SK-N-SH treated with all-trans-retinoic acid at 6 μM for 48 hours (cell line): ENCODE results near the gene TMEM127.

ENCODE experiments used
- ATAC-seq: fragments of 200-7000 bp; cut with Tn5 transposase; 3 replicates; pipeline ENCODE4 v1.9.1; 2020; ENCODE audit warnings: mild to moderate bottlenecking, moderate library complexity
- ARNTL ChIP-seq: fragments of 450-650 bp; formaldehyde crosslinking; IDR thresholded peaks from 2 replicates; pipeline ENCODE4 v1.5.0; 2020; ENCODE audit warnings: low read depth, mild to moderate bottlenecking, moderate library complexity, borderline replicate concordance
- BACH2 ChIP-seq: fragments of 250-450 bp; sonication (Bioruptor Pico); IDR thresholded peaks from 2 replicates; pipeline ENCODE4 v1.9.0; 2021; ENCODE audit warnings: mild to moderate bottlenecking, borderline replicate concordance
- CSDC2 ChIP-seq: fragments of 250-450 bp; sonication (Bioruptor Pico); IDR thresholded peaks from 2 replicates; pipeline ENCODE4 v1.5.0; 2020; ENCODE audit warnings: mild to moderate bottlenecking, moderate library complexity
- ESRRG ChIP-seq: fragments of 250-450 bp; sonication (Bioruptor Pico); IDR thresholded peaks from 2 replicates; pipeline ENCODE4 v1.6.1; 2021; ENCODE audit warnings: mild to moderate bottlenecking
- ISL1 ChIP-seq: fragments of 250-450 bp; sonication (Bioruptor Pico); IDR thresholded peaks from 2 replicates; pipeline ENCODE4 v2.1.2; 2022; ENCODE audit warnings: mild to moderate bottlenecking, moderate library complexity
- OSR1 ChIP-seq: fragments of 250-450 bp; sonication (Bioruptor Pico); IDR thresholded peaks from 2 replicates; pipeline ENCODE4 v1.8.0; 2022; ENCODE audit warnings: moderate library complexity, mild to moderate bottlenecking, inconsistent platforms
- PPARA ChIP-seq: fragments of 250-450 bp; sonication (Bioruptor Pico); IDR thresholded peaks from 2 replicates; pipeline ENCODE4 v1.5.0; 2020; ENCODE audit warnings: mild to moderate bottlenecking, borderline replicate concordance
- RARB ChIP-seq: fragments of 250-450 bp; sonication (Bioruptor Pico); IDR thresholded peaks from 2 replicates; pipeline ENCODE4 v1.8.0; 2021; ENCODE audit warnings: mild to moderate bottlenecking, moderate library complexity
- SNAI2 ChIP-seq: fragments of 250-450 bp; sonication (Bioruptor Pico); IDR thresholded peaks from 2 replicates; pipeline ENCODE4 v1.5.0; 2020; ENCODE audit warnings: mild to moderate bottlenecking, moderate library complexity
- TCF4 ChIP-seq: fragments of 250-450 bp; sonication (Bioruptor Pico); IDR thresholded peaks from 2 replicates; pipeline ENCODE4 v1.8.0; 2021; ENCODE audit warnings: mild to moderate bottlenecking, moderate library complexity, borderline replicate concordance
- ZC3H10 ChIP-seq: fragments of 250-450 bp; sonication (Bioruptor Pico); IDR thresholded peaks from 2 replicates; pipeline ENCODE4 v1.5.1; 2021; ENCODE audit warnings: mild to moderate bottlenecking, moderate library complexity
- ZFP3 ChIP-seq: fragments of 250-450 bp; sonication (Bioruptor Pico); IDR thresholded peaks from 2 replicates; pipeline ENCODE4 v1.5.0; 2020; ENCODE audit warnings: mild to moderate bottlenecking, moderate library complexity
- ZNF565 ChIP-seq: fragments of 450-650 bp; formaldehyde crosslinking; conservative IDR thresholded peaks from 2 replicates; pipeline ENCODE4 v1.5.0; 2020; ENCODE audit warnings: low read depth, mild to moderate bottlenecking, moderate library complexity
- ZNF70 ChIP-seq: fragments of 450-650 bp; formaldehyde crosslinking; IDR thresholded peaks from 2 replicates; pipeline ENCODE4 v1.5.0; 2020; ENCODE audit warnings: mild to moderate bottlenecking, moderate library complexity
- ZNF8 ChIP-seq: fragments of 450-650 bp; formaldehyde crosslinking; IDR thresholded peaks from 2 replicates; pipeline ENCODE4 v1.5.0; 2020; ENCODE audit warnings: mild to moderate bottlenecking, moderate library complexity
- TF ChIP-seq, protein P1 (sequence below): fragments of 250-450 bp; sonication (Bioruptor Pico); IDR thresholded peaks from 2 replicates; pipeline ENCODE4 v1.8.0; 2021; ENCODE audit warnings: low read depth, mild to moderate bottlenecking, moderate library complexity, borderline replicate concordance
- TF ChIP-seq, protein P2 (sequence below): fragments of 250-450 bp; sonication (Bioruptor Pico); IDR thresholded peaks from 2 replicates; pipeline ENCODE4 v1.5.0; 2020; ENCODE audit warnings: mild to moderate bottlenecking, moderate library complexity
- TF ChIP-seq, protein P3 (sequence below): fragments of 250-450 bp; sonication (Bioruptor Pico); IDR thresholded peaks from 2 replicates; pipeline ENCODE4 v1.8.0; 2020; ENCODE audit warnings: mild to moderate bottlenecking, moderate library complexity, borderline replicate concordance
- TF ChIP-seq, protein P4 (sequence below): fragments of 250-450 bp; sonication (Bioruptor Pico); IDR thresholded peaks from 2 replicates; pipeline ENCODE4 v1.5.1; 2020; ENCODE audit warnings: low read depth, mild to moderate bottlenecking, moderate library complexity
- TF ChIP-seq, protein P5 (sequence below): fragments of 250-450 bp; sonication (Bioruptor Pico); IDR thresholded peaks from 2 replicates; pipeline ENCODE4 v1.5.1; 2021; ENCODE audit warnings: mild to moderate bottlenecking, moderate library complexity

TMEM127 gene

DNA sequence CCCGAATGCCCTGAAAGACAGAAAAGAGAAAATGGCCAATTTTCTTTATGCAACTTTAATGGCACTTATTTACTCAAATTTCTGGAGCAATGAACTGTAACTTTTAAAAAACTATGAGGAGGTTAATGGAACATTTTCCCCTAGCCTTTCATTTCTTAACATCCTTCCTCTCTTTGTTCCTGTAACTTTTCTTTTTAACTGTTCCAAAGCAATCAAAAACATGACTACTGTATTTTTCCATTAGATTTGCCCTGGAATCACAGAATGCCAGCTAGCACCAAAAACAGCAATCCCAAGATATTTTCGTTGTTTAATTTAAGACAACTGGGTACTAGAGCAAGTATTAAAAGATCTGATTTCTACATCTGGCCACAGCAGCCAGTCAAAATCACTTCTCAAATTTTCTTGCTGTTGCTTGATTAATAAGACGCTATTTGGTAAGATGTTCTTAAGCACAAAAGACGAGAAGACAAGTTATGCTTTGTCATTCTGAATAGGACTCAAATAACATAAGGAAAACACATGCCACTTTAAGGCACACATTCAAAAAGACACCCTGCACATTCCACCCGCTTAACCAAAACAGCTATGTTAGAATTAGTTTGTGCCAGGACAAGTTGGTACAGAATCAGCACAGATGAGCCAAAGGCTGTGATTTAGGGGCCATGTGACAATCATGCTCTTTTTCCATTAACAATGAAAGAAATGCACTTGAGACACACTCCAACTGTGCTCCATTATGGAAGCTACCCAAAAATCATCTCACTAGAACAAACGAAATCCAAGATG, 60.8 kb downstream of the TMEM127 start:
- no peak for ATAC-seq
- no peak for TF ChIP-seq OSR1 (CRISPR knock-in tag)
- no peak for TF ChIP-seq ESRRG (CRISPR knock-in tag)
- TF ChIP-seq TCF4 (CRISPR knock-in tag), result no peak
- TF ChIP-seq ARNTL, result no peak
- no peak for TF ChIP-seq ZFP3 (CRISPR knock-in tag)
- TF ChIP-seq RARB, result no peak
- TF ChIP-seq, protein P1, sequence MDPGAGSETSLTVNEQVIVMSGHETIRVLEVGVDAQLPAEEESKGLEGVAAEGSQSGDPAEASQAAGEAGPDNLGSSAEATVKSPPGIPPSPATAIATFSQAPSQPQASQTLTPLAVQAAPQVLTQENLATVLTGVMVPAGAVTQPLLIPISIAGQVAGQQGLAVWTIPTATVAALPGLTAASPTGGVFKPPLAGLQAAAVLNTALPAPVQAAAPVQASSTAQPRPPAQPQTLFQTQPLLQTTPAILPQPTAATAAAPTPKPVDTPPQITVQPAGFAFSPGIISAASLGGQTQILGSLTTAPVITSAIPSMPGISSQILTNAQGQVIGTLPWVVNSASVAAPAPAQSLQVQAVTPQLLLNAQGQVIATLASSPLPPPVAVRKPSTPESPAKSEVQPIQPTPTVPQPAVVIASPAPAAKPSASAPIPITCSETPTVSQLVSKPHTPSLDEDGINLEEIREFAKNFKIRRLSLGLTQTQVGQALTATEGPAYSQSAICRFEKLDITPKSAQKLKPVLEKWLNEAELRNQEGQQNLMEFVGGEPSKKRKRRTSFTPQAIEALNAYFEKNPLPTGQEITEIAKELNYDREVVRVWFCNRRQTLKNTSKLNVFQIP (CRISPR knock-in tag), result no peak
- TF ChIP-seq ZC3H10 (CRISPR knock-in tag), result no peak
- TF ChIP-seq PPARA (CRISPR knock-in tag), result no peak

DNA sequence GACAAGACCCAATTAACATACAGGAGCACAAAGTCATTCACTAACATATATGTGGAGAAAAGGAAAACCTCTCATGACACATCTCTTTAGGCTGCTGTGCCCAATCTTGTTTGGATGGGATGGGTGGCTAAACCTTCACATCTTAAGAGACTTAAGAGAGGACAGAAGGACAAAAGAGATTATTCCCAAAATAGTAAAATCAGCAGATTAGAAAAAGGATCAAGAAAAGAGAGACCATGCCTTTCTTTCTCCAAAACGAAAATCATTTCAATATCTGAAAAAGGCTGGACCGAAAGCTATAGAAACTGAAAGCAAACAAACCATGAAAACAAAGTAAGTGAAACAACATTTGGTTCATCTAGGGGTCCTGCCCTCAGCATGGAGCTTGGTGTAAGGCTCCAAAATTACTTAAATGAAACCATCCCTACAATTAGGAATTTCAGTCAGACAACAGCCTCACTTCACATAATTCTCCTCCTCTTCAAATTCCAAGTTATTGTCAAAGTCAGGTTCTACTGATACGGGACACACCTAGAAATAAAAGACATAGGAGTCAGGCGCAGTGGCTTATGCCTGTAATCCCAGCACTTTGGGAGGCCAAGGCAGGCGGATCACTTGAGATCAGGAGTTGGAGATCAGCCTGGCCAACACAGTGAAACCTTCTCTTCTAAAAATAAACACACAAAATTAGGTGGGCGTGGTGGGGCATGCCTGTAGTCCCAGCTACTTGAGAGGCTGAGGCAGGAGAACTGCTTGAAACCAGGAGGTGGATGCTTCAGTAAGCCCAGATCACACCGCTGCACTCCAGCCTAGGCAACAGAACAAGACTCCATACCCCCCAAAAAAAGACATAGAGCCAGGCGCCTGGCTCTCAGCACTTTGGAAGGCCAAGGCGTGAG, 62.4 kb downstream of the TMEM127 start:
- no peak for TF ChIP-seq PPARA (CRISPR knock-in tag)
- no peak for TF ChIP-seq SNAI2 (CRISPR knock-in tag)
- TF ChIP-seq ZNF8 (CRISPR knock-in tag), result no peak
- TF ChIP-seq TCF4 (CRISPR knock-in tag), result no peak
- TF ChIP-seq BACH2 (CRISPR knock-in tag), result no peak
- TF ChIP-seq ZC3H10 (CRISPR knock-in tag), result no peak
- TF ChIP-seq, protein P2, sequence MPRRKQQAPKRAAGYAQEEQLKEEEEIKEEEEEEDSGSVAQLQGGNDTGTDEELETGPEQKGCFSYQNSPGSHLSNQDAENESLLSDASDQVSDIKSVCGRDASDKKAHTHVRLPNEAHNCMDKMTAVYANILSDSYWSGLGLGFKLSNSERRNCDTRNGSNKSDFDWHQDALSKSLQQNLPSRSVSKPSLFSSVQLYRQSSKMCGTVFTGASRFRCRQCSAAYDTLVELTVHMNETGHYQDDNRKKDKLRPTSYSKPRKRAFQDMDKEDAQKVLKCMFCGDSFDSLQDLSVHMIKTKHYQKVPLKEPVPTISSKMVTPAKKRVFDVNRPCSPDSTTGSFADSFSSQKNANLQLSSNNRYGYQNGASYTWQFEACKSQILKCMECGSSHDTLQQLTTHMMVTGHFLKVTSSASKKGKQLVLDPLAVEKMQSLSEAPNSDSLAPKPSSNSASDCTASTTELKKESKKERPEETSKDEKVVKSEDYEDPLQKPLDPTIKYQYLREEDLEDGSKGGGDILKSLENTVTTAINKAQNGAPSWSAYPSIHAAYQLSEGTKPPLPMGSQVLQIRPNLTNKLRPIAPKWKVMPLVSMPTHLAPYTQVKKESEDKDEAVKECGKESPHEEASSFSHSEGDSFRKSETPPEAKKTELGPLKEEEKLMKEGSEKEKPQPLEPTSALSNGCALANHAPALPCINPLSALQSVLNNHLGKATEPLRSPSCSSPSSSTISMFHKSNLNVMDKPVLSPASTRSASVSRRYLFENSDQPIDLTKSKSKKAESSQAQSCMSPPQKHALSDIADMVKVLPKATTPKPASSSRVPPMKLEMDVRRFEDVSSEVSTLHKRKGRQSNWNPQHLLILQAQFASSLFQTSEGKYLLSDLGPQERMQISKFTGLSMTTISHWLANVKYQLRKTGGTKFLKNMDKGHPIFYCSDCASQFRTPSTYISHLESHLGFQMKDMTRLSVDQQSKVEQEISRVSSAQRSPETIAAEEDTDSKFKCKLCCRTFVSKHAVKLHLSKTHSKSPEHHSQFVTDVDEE (CRISPR knock-in tag), result no peak
- TF ChIP-seq ZFP3 (CRISPR knock-in tag), result no peak
- TF ChIP-seq, protein P3, sequence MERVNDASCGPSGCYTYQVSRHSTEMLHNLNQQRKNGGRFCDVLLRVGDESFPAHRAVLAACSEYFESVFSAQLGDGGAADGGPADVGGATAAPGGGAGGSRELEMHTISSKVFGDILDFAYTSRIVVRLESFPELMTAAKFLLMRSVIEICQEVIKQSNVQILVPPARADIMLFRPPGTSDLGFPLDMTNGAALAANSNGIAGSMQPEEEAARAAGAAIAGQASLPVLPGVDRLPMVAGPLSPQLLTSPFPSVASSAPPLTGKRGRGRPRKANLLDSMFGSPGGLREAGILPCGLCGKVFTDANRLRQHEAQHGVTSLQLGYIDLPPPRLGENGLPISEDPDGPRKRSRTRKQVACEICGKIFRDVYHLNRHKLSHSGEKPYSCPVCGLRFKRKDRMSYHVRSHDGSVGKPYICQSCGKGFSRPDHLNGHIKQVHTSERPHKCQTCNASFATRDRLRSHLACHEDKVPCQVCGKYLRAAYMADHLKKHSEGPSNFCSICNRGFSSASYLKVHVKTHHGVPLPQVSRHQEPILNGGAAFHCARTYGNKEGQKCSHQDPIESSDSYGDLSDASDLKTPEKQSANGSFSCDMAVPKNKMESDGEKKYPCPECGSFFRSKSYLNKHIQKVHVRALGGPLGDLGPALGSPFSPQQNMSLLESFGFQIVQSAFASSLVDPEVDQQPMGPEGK (CRISPR knock-in tag), result no peak
- no peak for TF ChIP-seq ARNTL
- TF ChIP-seq CSDC2 (CRISPR knock-in tag), result no peak
- no peak for TF ChIP-seq ISL1 (CRISPR knock-in tag)
- TF ChIP-seq, protein P4, sequence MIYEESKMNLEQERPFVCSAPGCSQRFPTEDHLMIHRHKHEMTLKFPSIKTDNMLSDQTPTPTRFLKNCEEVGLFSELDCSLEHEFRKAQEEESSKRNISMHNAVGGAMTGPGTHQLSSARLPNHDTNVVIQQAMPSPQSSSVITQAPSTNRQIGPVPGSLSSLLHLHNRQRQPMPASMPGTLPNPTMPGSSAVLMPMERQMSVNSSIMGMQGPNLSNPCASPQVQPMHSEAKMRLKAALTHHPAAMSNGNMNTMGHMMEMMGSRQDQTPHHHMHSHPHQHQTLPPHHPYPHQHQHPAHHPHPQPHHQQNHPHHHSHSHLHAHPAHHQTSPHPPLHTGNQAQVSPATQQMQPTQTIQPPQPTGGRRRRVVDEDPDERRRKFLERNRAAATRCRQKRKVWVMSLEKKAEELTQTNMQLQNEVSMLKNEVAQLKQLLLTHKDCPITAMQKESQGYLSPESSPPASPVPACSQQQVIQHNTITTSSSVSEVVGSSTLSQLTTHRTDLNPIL, result no peak
- no peak for TF ChIP-seq ESRRG (CRISPR knock-in tag)
- TF ChIP-seq, protein P1 (CRISPR knock-in tag), result no peak
- TF ChIP-seq, protein P5, sequence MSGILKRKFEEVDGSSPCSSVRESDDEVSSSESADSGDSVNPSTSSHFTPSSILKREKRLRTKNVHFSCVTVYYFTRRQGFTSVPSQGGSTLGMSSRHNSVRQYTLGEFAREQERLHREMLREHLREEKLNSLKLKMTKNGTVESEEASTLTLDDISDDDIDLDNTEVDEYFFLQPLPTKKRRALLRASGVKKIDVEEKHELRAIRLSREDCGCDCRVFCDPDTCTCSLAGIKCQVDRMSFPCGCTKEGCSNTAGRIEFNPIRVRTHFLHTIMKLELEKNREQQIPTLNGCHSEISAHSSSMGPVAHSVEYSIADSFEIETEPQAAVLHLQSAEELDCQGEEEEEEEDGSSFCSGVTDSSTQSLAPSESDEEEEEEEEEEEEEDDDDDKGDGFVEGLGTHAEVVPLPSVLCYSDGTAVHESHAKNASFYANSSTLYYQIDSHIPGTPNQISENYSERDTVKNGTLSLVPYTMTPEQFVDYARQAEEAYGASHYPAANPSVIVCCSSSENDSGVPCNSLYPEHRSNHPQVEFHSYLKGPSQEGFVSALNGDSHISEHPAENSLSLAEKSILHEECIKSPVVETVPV, result no peak
- no peak for TF ChIP-seq ZNF70 (CRISPR knock-in tag)
- TF ChIP-seq ZNF565 (CRISPR knock-in tag), result no peak
- no peak for ATAC-seq
